ENCODE data around the gene PCDHGA2.

The PCDHGA2 gene

GRCh38 chr5:141366016-141366896 is 27.7 kb downstream of the PCDHGA2 start:
- TF ChIP-seq OSR1 (CRISPR knock-in tag; IDR thresholded peaks at IDR 0.05), result no peak
- no peak for TF ChIP-seq ZNF8 (CRISPR knock-in tag; IDR thresholded peaks at IDR 0.05)
- TF ChIP-seq TSHZ2 (CRISPR knock-in tag; IDR thresholded peaks at IDR 0.05), result no peak
- no peak for TF ChIP-seq POU6F1 (CRISPR knock-in tag; IDR thresholded peaks at IDR 0.05; ENCODE audit: borderline replicate concordance, low read depth)
- no peak for TF ChIP-seq ZC3H10 (CRISPR knock-in tag; IDR thresholded peaks at IDR 0.05)
- TF ChIP-seq ZFP3 (CRISPR knock-in tag; IDR thresholded peaks at IDR 0.05), result no peak
- TF ChIP-seq PATZ1 (CRISPR knock-in tag; IDR thresholded peaks at IDR 0.05; ENCODE audit: borderline replicate concordance), result no peak
- TF ChIP-seq PPARA (CRISPR knock-in tag; IDR thresholded peaks at IDR 0.05; ENCODE audit: borderline replicate concordance), result no peak
- no peak for ATAC-seq

- TF ChIP-seq CREB5 (CRISPR knock-in tag; IDR thresholded peaks at IDR 0.05; ENCODE audit: low read depth) (no peak), TCF4 (CRISPR knock-in tag; IDR thresholded peaks at IDR 0.05; ENCODE audit: borderline replicate concordance) (no peak), GLIS3 (CRISPR knock-in tag; IDR thresholded peaks at IDR 0.05) (no peak), RARB (CRISPR knock-in tag; IDR thresholded peaks at IDR 0.05) (no peak)
- no peak for ATAC-seq
Measured at GRCh38 chr5:141369994-141370848, 31.7 kb downstream of the PCDHGA2 start, which contains the start of gene PCDHGB3. Gene PCDHGB3 (plus strand): TSS chr5:141370242. CDS start chr5:141370395, 153 bp downstream.

- TF ChIP-seq CSDC2 (CRISPR knock-in tag; IDR thresholded peaks at IDR 0.05) (no peak), ZNF70 (CRISPR knock-in tag; IDR thresholded peaks at IDR 0.05) (no peak), ZFP30 (CRISPR knock-in tag; IDR thresholded peaks at IDR 0.05) (no peak)
- no peak for ATAC-seq
Measured at GRCh38 chr5:141371572-141372475, 33.3 kb downstream of the PCDHGA2 start.

- TF ChIP-seq CREB5 (CRISPR knock-in tag; IDR thresholded peaks at IDR 0.05; ENCODE audit: low read depth) (no peak), ZFP30 (CRISPR knock-in tag; IDR thresholded peaks at IDR 0.05) (no peak), GLIS3 (CRISPR knock-in tag; IDR thresholded peaks at IDR 0.05) (no peak), ESRRG (CRISPR knock-in tag; IDR thresholded peaks at IDR 0.05) (no peak)
- no peak for ATAC-seq
Measured at GRCh38 chr5:141373673-141374317, 35.2 kb downstream of the PCDHGA2 start, which contains the start of gene PCDHGA6. Gene PCDHGA6 (plus strand): TSS chr5:141373891. CDS start chr5:141374084, 193 bp downstream.
